Activated CD8-positive, alpha-beta T cell treated with anti-CD3 and anti-CD28 coated beads, Interleukin-2, amount 10 ng/mL, durations not matched to agents 7 days and 5 days (primary cell): ENCODE measurements around the gene KRTAP23-1. TPM values are rescaled to one million over a fixed set of nuclear protein-coding genes. Genes with fewer than 3 reads are reported as not detected.

Experiments used
- ATAC-seq: fragments of 150-1000 bp; cut with Tn5 transposase; one replicate; pipeline ENCODE4 v1.10.0; 2021; ENCODE audit warnings: moderate library complexity
- CTCF ChIA-PET: fragments of 350-600 bp; sonication (Branson Sonifier 250); formaldehyde crosslinking; loops from one replicate; lab custom pipeline; 2021; ENCODE audit warnings: antibody characterized with exemption; lab: Charles Lee
- POLR2A ChIA-PET: fragments of 350-600 bp; sonication (Branson Sonifier 250); formaldehyde crosslinking; loops from one replicate; lab custom pipeline; 2021; ENCODE audit warnings: antibody characterized with exemption; lab: Charles Lee
- DNase-seq: peaks from one replicate; pipeline ENCODE4 v3.0.0-alpha.2; 2020
- H3K27ac Mint-ChIP-seq: one replicate; pipeline ENCODE4 v1.8.0; 2021; ENCODE audit warnings: mild to moderate bottlenecking, mixed read lengths
- H3K27me3 Mint-ChIP-seq: one replicate; pipeline ENCODE4 v1.8.0; 2021; ENCODE audit warnings: low read depth, mixed read lengths
- H3K36me3 Mint-ChIP-seq: one replicate; pipeline ENCODE4 v1.8.0; 2021; ENCODE audit warnings: low read depth, mixed read lengths
- H3K4me1 Mint-ChIP-seq: one replicate; pipeline ENCODE4 v1.8.0; 2021; ENCODE audit warnings: low read depth, mixed read lengths
- H3K4me3 Mint-ChIP-seq: one replicate; pipeline ENCODE4 v1.8.0; 2021; ENCODE audit warnings: mild to moderate bottlenecking, mixed read lengths
- H3K9me3 Mint-ChIP-seq: one replicate; pipeline ENCODE4 v1.8.0; 2022; ENCODE audit warnings: mixed read lengths; ENCODE audit not compliant: insufficient read depth
- total RNA-seq, 2 experiments: library from RNA; stranded (reverse); gene quantifications; one replicate each; pipeline ENCODE4 v1.2.3, GENCODE V29; 2021

Gene KRTAP23-1, protein sequence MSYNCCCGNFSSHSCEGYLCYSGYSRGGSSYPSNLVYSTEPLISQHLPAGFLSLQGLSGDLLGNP
- total RNA-seq = not detected

- ChIA-PET CTCF (no interaction called here), POLR2A (no interaction called here)
- Mint-ChIP-seq H3K4me1 (no peaks in the 10 kb centered on the region), H3K9me3 (no peaks in the 10 kb centered on the region), H3K36me3 (no peaks in the 10 kb centered on the region), H3K27ac (no peak within 1 kb of the TSS), H3K27me3 (no peaks in the 10 kb centered on the region), H3K4me3 (no peak within 1 kb of the TSS)
- no peak for ATAC-seq
- no peak for DNase-seq
Measured at GRCh38 chr21:30348506-30348905, at the start of gene KRTAP23-1. Gene KRTAP23-1 (minus strand): TSS chr21:30348606. CDS start chr21:30348606, 0 bp downstream.

GRCh38 chr21:30395731-30396130, 47.3 kb upstream of the KRTAP23-1 start, which contains the start of gene KRTAP13-1:
Gene KRTAP13-1 (plus strand): TSS chr21:30396031. CDS start chr21:30396087, 56 bp downstream.
- Mint-ChIP-seq H3K27ac (no peak within 1 kb of the TSS), H3K4me1 (no peaks in the 10 kb centered on the region), H3K36me3 (no peaks in the 10 kb centered on the region), H3K27me3 (no peaks in the 10 kb centered on the region), H3K9me3 (no peaks in the 10 kb centered on the region), H3K4me3 (no peak within 1 kb of the TSS)
- CTCF ChIA-PET = no interaction called here
- no peak for ATAC-seq
- POLR2A ChIA-PET = no interaction called here
- DNase-seq = no peak

DNA sequence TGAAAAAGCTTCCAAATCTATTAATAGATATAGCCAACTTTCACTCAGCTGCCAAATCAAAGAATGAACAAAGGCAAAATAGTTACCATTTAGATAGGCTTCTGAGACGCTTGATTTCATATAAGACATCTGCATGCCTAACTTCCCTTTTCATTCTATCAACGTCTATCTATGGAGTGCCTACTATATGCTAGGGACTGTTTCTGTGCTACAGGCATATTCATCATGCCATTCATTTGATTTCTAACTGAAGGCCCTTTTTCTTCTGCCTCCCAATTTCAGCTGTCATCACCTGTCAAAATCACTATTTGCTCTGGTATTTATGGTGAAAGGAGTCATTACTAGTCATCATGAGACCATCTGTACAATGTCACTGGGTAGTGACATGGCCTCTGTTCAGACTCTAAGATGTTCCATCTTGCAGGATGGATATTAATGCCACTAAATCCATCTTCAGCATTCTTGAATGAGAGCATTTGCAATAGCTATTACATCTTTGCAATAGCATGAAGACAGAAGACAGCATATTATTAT, 43.2 kb upstream of the KRTAP23-1 start:
- no peaks in the 10 kb centered on the region for H3K4me1 Mint-ChIP-seq
- DNase-seq (no peak), ATAC-seq (no peak)
- no peak overlapping the region for H3K4me3 Mint-ChIP-seq
- H3K36me3 Mint-ChIP-seq = no peaks in the 10 kb centered on the region
- H3K27me3 Mint-ChIP-seq = no peaks in the 10 kb centered on the region
- CTCF ChIA-PET = no interaction called here
- POLR2A ChIA-PET = no interaction called here
- no peaks in the 10 kb centered on the region for H3K9me3 Mint-ChIP-seq
- no peak overlapping the region for H3K27ac Mint-ChIP-seq

DNA sequence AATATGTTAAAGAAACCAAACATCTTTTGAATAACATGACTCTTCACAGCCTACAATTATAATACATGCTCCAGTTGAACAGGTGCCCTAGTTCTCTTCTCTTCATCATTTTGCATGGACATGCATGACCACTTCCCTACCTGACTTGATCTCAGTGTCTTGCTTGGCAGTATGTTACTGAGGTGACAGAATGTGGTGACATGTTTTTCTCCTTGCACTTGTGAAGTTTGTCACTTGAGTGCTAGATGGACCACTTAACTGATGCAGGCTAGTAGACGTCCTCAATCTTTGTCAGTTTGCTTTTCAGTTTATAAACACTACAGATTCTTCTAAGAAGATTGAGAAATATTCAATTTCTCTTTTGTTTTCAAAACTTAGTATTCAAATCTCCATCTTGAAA, 33.8 kb upstream of the KRTAP23-1 start:
- ChIA-PET CTCF (no interaction called here), POLR2A (no interaction called here)
- Mint-ChIP-seq H3K4me3 (no peak overlapping the region), H3K36me3 (no peaks in the 10 kb centered on the region), H3K4me1 (no peaks in the 10 kb centered on the region), H3K27me3 (no peaks in the 10 kb centered on the region), H3K27ac (no peak overlapping the region), H3K9me3 (no peaks in the 10 kb centered on the region)
- ATAC-seq (no peak), DNase-seq (no peak)

DNA sequence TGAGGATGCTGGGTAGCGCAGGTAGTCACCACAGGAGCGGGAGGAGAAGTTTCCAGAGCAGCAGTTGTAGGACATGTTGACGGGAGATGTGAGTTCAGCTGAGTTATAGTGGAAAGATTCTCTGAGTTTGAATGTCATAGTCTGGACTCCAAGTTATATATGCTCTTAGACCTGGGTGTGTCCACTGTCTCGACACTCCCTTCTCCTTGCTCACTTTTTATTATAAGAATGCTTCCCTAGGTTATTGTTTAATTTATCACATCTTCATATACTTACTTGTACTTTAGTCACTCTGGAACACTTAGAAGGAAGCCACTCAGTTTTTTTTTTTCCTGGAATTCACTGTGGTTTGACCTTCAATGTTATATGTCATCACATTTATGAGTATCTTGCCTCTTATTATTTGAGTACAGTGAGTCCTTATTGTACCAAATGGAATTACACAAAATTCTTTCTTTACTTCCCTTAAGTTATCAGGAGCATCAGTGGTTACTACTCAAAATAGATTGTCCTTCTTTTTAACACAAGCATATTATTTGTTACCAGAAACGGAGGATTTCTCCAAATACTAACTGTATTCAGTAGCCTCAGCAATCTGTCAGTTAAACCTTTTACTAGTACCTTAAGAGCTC, 23.8 kb upstream of the KRTAP23-1 start, which contains the start of gene KRTAP13-2:
Gene KRTAP13-2, minus strand, starts transcription at position 133 of the 632 bp plus-strand sequence. Its CDS starts 58 bp downstream, at position 75.
- ChIA-PET CTCF (no interaction called here), POLR2A (no interaction called here)
- Mint-ChIP-seq H3K27me3 (no peaks in the 10 kb centered on the region), H3K4me3 (no peak within 1 kb of the TSS), H3K36me3 (no peaks in the 10 kb centered on the region), H3K27ac (no peak within 1 kb of the TSS), H3K9me3 (no peaks in the 10 kb centered on the region), H3K4me1 (no peaks in the 10 kb centered on the region)
- no peak for DNase-seq
- ATAC-seq = no peak

DNA sequence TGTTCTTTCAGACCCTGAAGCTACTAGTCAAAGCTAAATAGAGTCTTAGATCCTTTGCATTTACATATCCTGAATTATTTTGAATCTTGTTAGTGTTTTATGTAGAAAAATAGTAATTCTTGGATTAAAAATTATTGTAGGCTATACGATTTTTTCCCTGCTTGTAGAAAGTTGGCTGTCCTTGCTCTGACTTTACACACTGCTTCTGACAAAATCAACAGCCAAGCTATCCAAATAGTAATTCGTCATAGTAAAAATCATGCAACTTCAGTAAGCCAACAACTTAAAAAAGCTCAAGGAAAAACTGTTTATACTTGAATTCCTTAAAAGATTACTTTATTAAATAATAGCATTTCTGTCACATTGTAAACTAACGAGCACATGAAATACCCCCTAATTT, 7.5 kb upstream of the KRTAP23-1 start:
- Mint-ChIP-seq H3K36me3 (no peaks in the 10 kb centered on the region), H3K27ac (no peak overlapping the region), H3K9me3 (no peaks in the 10 kb centered on the region), H3K4me3 (no peak overlapping the region), H3K27me3 (no peaks in the 10 kb centered on the region), H3K4me1 (no peaks in the 10 kb centered on the region)
- CTCF ChIA-PET = no interaction called here
- no peak for DNase-seq
- POLR2A ChIA-PET = interaction anchor here (0.7 kb wide), 1 partner anchor 376 kb away, joined by 6 read pairs; no protein-coding TSS in a partner anchor
- no peak for ATAC-seq

DNA sequence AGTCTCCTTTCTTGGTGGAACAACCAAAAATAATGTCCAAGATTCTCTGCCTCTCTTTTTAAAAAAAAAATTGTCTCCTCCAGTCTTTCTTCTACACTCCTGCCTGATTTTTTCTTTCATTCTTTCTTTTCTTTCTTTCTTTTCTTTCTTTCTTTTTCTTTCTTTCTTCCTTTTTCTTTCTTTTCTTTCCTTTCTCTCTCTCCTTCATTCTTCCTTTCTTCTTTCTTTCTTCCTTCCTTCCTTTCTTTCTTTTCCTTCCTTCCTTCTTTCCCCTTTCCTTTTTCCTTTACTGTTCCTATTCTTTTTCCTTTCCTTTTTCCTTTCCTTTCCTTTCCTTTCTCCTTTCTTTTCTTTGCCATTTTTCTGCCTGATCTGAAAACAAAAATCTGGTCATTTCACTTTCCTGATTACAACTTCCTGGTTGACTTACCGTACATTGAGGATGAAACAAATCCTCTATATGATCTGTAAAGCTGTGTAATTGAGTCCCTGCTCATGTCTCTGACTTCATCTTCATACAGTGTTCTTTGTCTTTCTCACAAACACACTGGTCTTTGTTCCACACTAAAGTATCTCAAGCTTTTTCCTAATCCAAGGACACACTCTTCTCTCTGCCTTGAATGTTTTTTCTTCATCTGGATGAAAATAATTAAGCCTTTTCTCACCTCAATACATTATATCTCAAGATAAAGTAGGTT, 6.1 kb upstream of the KRTAP23-1 start:
- ChIA-PET CTCF (no interaction called here), POLR2A (no interaction called here)
- H3K4me3 Mint-ChIP-seq = no peak overlapping the region
- no peaks in the 10 kb centered on the region for H3K9me3 Mint-ChIP-seq
- DNase-seq (no peak), ATAC-seq (no peak)
- H3K4me1 Mint-ChIP-seq = no peaks in the 10 kb centered on the region
- no peaks in the 10 kb centered on the region for H3K36me3 Mint-ChIP-seq
- no peak overlapping the region for H3K27ac Mint-ChIP-seq
- H3K27me3 Mint-ChIP-seq = no peaks in the 10 kb centered on the region

DNA sequence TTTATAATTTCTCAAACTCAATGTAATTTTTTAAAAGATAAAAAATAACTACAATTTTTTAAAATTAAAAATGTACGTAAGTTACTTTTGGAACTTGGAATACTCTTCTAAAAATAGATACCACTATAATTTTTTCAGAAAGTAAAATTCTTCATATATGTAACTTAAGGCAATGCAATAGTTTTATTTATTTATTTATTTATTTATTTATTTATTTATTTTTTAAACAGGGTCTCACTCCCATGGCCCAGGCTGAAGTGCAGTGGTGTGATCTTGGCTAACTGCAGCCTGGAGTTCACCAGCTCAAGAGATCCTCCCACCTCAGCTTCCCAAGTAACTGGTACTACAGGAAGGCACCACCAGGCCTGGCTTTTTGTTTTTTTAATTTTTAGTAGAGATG, 3.1 kb upstream of the KRTAP23-1 start:
- H3K27me3 Mint-ChIP-seq = no peaks in the 10 kb centered on the region
- no peaks in the 10 kb centered on the region for H3K4me1 Mint-ChIP-seq
- ChIA-PET CTCF (no interaction called here), POLR2A (interaction anchor here (0.6 kb wide), 1 partner anchor 902 kb away, joined by 3 read pairs; no protein-coding TSS in a partner anchor)
- H3K9me3 Mint-ChIP-seq = no peaks in the 10 kb centered on the region
- no peak for DNase-seq
- no peak for ATAC-seq
- H3K4me3 Mint-ChIP-seq = no peak overlapping the region
- no peaks in the 10 kb centered on the region for H3K36me3 Mint-ChIP-seq
- no peak overlapping the region for H3K27ac Mint-ChIP-seq

DNA sequence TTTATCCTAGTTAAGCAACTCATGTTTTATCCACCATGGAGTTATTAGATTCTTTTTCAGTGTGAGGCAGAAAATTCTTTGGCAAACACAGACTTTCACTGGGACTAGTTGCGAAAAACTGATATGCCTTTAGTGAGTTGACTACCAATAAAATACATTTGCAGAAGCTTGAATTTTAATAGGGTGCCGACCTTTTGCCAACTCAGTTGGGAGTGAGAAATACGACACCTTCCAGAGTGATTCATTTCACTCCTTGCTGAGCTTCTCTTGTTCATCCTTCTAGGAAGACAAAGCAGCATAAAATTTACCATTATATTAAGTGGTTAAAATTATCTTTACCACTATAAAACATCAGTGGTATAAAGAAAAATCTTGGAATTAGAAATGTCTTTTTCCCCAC, 1.2 kb upstream of the KRTAP23-1 start:
- ChIA-PET CTCF (no interaction called here), POLR2A (no interaction called here)
- Mint-ChIP-seq H3K36me3 (no peaks in the 10 kb centered on the region), H3K27me3 (no peaks in the 10 kb centered on the region), H3K4me3 (no peak overlapping the region), H3K27ac (no peak overlapping the region), H3K9me3 (no peaks in the 10 kb centered on the region), H3K4me1 (no peaks in the 10 kb centered on the region)
- DNase-seq (no peak), ATAC-seq (no peak)

DNA sequence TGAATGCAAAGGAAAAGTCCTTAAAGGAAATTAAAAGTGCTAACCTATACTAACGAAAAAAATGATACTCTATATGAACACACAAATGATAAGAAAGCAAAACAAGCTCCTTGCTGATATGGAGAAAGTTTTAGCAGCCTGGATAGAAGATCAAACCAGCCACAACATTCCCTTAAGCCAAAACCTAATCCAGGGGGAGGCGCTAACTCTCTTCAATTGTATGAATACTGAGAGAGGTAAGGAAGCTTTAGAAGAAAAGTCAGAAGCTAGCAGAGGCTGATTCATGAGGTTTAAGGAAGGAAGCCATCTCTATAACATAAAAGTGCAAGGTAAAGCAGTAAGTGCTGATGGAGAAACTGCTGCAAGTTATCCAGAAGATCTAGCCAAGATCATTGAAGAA, 3.4 kb downstream of the KRTAP23-1 start:
- Mint-ChIP-seq H3K27me3 (no peaks in the 10 kb centered on the region), H3K27ac (no peak overlapping the region), H3K4me1 (no peaks in the 10 kb centered on the region), H3K36me3 (no peaks in the 10 kb centered on the region), H3K9me3 (no peaks in the 10 kb centered on the region), H3K4me3 (no peak overlapping the region)
- no peak for ATAC-seq
- ChIA-PET POLR2A (no interaction called here), CTCF (no interaction called here)
- DNase-seq = no peak

- Mint-ChIP-seq H3K9me3 (no peaks in the 10 kb centered on the region), H3K36me3 (no peaks in the 10 kb centered on the region), H3K27me3 (no peaks in the 10 kb centered on the region), H3K4me1 (no peaks in the 10 kb centered on the region), H3K4me3 (no peak overlapping the region), H3K27ac (no peak overlapping the region)
- CTCF ChIA-PET = interaction anchor here (1.2 kb wide), 1 partner anchor 11 kb away, joined by 7 read pairs; no protein-coding TSS in a partner anchor
- DNase-seq (no peak), ATAC-seq (no peak)
- POLR2A ChIA-PET = no interaction called here
Measured at GRCh38 chr21:30340714-30341573, 7.5 kb downstream of the KRTAP23-1 start.
